HG03558 (cell line): Measurements from ENCODE around the gene ABCA7.

ENCODE experiments used
- ATAC-seq: cut with Tn5 transposase; IDR thresholded peaks from one replicate; pipeline ENCODE4 v1.9.1; 2021; ENCODE audit warnings: moderate number of reproducible peaks; ENCODE audit not compliant: unreplicated experiment; ENCODE audit errors: extremely low read depth

Gene ABCA7

DNA sequence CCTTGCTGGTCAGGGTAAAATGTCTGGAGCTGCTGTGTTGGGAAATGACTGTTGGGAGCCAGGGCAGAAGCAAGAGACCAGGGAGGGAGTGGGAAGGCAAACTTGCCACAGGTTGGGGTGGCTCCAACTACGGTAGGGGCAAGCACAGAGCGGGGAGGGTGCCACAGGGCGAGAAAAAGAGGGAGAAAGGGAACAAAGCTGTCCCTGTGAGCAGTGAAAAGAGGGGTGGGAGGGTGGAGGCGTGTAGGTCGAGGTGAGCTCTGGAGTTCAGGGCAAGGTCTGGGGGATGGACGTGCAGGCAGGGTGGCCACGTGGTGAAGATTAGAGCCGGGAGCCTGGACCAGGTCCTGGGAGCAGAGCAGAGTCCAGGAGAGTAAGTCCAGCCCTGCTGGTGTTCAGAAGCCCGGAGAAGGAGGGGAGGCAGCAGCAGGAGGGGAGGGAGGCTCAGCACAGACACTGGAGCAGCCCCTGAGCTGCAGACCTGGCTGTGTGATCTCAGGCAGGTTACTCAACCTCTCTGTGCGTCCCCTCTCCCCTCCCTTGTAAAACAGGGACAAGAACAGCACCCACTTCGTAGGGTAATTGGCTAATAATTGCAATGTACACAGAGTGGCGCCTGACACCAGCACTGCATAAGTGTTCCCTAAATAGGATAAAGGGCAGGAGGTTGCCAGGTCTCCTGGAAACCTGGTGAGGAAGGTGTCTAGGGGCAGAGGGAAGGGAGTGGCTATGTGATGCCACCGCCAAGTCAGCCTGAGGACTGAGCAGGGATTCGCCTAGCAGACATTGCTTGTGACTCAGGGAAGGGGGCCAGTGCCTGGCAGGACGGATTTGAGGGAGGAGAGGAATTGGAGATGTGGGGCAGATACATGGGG is 58.5 kb downstream of the ABCA7 start:
- no peak for ATAC-seq

DNA sequence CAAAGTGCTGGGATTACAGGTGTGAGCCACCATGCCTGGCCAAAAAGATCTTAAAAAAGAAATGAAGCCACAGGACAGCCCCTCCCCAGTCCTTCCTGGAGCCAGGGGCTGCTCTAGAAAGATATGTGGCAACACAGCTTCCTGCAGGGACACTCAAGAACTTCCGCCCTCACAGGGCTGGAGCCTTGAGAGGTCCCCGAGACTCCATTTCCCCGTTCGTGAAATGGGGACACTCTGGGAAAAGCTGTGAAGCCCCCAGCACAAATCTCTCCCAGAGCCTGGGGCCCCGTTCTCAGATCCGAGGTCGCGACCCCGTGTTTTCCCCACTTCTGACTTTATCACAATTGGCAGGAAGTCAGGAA is 61.4 kb downstream of the ABCA7 start:
- no peak for ATAC-seq

DNA sequence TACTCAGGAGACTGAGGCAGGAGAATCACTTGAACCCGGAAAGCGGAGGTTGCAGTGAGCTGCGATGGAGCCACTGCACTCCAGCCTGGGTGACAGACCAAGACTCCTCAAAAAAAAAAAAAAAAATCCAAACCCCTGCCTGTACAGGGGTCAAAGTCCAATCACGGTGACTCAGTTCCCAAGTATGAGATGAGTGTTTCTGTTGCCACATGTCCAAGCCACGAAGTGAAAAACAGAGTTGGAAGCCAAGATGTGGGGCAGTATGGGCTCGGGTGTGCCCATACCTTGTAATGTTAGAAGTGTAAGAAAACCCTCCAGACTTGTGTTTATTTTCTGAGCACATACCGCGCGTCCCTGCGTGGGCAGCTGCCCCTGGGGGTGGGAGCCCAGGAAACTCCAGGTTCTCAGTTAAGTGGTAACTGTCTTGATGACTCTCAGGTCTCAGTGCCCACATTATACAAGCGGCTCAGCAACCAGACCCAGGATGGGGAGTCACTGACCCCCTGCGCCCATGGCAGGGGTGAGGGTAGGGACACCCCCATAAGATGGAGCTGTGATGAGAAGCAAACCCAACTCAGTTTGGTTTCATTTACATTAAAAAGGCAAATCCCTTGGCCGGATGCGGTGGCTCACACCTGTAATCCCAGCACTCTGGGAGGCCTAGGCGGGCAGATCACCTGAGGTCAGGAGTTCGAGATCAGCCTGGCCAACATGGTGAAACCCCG is 62.7 kb downstream of the ABCA7 start:
- ATAC-seq = no peak

DNA sequence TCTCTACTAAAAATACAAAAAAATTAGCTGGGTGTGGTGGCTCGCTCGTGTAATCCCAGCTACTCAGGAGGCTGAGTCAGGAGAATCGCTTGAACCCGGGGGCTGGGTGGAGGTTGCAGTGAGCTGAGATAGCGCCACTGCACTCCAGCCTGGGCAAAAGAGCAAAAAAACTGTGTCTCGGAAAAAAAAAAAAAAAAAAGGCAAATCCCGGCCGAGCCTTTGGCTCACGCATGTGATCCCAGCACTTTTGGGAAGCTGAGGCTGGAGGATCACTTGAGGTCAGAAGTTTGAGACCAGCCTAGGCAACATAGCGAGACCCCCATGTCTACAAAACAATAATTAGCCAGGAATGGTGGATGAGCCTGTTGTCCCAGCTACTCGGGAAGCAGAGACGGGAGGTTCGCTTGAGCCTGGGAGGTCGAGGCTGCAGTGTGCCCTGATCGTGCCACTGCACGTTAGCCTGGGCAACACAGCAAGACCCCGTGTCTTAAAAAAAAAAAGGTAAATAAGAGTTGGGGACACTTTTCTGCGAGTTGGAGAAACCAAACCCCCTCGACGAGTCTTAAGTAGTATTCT is 63.3 kb downstream of the ABCA7 start:
- no peak for ATAC-seq

DNA sequence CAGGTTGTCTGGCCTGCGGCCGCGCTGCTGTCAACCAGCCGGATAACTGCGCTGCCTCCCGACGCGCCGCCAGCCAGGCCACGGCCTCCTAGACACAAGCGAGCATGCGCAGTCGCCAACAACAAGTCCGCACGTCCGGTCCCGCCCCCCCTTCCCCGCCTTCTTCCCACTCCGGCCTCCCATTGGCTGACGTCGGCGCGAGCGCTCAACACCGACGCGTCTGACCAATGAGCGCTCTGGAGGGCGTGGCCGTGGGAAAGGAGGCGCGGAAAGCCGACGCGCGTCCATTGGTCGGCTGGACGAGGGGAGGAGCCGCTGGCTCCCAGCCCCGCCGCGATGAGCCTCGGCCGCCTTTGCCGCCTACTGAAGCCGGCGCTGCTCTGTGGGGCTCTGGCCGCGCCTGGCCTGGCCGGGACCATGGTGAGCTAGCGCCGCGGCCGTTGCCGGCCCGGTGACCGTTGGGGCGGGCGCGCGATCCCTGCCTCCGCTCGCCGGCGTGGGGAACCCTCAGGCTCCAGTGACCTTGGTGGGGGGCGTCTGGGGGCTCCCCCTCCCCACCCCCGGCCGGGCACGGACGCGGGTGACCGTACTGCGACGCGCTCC is 63.9 kb downstream of the ABCA7 start, which contains the start of gene GPX4:
Gene GPX4, plus strand, starts transcription at position 287 of the 603 bp plus-strand sequence. Its CDS starts 50 bp downstream, at position 337.
- ATAC-seq = peak; percentile 36

DNA sequence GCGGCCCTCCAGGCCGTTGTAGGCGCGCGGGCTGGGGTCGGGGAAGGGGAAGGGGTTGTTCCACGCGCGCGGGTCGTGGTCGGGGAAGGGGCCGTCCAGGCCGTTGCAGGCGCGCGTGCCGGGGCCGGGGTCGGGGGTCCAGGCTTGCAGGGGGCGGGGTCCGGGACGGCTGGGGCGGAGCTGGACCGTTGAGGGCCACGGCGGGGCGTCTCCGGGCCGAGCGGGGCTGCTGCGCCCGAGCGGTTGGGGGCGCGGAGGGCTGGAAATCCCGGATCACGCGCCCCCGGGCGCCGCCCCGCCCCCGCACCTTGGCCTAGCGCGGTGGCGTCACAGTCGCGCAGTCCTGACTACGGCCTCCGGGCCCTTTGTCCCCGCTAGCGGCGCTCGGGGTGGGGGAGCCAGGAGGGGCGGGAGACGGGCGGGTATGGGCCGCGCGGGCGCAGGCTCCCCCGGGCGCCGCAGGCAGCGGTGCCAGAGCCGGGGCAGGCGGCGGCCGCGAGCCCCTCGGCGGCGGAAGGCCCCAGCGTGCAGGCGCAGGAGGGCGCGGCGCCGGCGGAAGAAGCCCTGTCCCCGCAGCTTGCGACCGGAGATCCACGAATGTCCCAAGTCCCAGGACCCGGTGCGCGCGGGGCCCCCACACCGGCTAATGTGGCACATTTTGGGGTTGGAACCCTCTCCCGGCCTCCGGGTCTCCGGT is 64.6 kb downstream of the ABCA7 start:
- no peak for ATAC-seq

DNA sequence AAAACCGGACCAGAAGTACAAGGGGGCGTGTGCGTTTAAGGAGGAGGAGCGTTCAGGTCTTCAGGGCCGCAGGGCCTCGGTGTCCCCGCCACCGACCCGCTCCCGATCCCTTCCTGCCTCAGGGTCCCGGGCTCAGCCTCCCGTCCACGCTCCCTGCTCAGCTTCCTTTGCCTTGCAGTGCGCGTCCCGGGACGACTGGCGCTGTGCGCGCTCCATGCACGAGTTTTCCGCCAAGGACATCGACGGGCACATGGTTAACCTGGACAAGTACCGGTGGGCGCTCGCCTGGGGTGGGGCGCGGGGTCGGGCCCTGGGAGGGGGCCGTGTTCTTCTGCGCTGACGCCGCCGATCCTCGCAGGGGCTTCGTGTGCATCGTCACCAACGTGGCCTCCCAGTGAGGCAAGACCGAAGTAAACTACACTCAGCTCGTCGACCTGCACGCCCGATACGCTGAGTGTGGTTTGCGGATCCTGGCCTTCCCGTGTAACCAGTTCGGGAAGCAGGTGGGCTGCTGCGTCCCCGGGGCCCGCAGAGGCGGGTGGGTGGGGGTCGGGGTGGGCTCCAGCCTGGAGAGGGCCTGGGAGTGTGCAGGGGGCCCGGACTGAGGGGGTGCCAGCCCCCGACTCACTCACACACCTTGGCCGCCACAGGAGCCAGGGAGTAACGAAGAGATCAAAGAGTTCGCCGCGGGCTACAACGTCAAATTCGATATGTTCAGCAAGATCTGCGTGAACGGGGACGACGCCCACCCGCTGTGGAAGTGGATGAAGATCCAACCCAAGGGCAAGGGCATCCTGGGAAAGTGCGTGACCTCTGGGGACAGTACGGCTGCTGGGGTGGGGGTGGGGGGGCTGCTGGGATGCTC is 65.3 kb downstream of the ABCA7 start:
- ATAC-seq = no peak

DNA sequence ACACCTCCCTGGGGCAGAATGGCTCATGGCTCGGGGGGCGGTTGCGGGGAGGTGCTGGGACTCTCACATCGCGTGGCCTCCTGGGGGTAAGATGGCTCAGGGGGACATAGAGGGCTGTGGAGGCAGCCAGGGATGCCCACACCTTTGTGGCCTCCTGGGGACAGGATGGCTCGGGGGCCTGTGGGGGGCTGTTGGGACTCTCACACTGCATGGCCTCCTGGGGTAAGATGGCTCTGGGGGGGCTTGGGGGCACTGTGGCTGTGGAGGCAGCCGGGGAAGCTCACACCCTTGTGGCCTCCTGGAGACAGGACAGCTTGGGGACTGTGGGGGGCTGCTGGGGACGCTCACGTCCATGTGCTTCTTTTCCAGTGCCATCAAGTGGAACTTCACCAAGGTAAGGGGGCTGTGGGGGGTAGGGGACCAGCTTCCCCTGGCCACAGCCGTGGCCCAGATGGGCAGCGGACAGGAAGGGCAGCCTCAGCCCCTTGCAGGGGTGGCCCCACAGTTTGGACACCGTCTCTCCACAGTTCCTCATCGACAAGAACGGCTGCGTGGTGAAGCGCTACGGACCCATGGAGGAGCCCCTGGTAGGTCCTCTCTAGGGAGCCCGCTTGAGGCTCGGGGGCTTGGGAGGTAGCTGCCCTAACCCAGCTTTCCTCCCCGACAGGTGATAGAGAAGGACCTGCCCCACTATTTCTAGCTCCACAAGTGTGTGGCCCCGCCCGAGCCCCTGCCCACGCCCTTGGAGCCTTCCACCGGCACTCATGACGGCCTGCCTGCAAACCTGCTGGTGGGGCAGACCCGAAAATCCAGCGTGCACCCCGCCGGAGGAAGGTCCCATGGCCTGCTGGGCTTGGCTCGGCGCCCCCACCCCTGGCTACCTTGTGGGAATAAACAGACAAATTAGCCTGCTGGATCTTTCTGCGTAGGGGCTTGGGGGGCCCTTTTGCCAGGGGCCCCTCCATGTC is 66.2 kb downstream of the ABCA7 start:
- ATAC-seq = no peak

DNA sequence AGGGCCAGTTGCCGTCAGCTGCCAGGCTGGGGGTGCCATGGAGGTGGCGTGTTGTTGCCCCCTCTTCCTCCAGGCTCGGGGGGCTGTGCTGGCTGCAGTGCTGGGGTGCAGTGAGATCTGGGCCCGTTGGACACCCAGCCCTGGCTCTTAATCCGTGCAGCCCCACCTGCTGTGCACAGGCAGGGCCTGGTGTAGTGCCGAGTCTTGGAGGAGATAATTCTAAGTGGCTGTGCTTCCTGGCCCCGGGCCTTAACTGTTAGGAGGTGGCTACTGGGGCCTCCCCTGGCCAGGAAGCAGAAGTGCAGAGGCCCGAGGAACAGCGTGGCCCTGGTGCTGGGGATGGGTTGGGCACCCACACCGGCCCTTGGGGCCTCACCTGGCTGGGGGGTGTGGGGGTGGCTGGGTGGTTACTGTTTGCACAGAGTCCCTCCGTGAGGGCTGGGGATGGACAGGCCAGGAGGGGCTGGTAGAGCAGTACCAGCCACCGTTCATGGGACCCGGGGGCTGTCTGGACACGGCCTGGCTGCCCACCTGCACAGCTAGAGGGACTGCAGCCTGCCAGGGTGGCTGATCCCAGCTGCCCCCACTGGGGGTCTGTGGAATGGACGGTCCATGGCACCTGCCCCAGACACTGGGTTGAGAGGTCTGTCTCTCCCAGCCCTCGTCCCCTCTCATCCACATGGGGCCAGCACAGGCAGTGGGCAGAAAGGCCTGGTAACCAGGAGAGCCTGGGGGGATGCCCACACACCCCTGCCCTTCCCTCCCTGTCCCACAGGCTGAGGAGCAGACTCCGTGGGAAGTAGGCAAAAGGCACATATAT is 67.1 kb downstream of the ABCA7 start:
- no peak for ATAC-seq

DNA sequence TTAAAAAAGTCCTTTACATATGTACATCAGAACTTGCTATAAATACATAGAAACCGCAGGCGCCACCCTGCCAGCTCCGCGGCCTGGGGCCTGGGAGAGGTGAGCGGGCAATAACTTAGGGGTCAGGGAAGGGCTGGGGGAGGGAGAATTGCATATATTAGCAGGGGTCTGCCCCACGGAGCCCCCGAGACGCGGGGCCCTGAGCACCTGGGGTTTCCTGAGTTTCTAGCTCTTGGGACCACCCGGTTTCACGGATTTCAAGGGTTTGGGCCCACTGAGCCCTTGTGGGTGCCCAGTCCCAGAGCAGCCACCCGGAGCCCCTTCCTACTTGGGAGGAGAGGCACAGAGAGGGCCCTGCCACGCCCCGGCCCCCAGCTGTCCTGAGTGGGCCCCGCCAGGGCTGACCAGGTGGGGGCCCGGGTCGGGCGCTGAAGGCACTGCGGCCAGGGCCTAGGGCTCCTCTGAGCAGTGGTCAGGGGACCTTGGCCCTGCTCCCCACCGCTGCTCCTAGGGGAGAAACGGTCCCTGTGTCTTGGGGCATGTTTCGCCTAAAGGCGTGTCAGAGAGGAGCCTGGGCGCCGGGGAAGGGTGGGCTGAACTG is 67.9 kb downstream of the ABCA7 start:
- no peak for ATAC-seq

DNA sequence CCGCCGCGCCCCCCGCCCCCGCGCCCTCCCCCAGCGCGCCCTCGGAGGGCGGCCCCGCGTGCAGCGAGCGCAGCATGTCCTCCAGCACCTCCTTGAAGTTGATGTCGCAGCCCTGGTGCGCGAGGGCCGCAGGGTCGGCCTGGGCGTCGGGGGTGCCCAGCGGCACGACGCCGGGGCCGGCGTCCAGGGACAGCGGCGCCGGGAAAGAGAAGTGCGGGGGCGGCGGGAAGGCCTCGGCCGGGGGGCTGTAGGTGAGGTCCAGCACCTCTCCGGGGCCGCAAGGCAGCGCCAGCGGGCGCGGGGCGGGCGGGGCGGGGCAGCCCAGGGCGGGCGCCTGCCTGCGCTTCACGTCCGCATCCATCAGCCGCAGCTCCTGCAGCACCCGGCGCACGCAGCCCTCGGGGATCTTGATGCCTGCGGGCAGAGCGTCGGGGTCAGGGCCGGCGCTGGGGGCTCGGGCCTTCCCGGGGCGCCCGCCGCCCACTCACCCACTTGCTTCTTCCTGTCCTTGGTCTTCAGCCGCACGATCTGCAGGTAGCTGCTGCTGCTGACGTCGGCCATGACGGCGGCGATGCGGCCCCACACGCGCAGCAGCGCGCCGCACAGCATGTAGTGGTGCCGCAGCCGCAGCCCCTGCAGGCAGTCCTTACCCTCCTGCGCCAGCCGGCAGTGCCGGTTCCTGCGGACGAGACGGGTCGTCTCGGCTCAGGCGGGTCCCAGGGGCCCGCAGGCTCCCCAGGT is 68.6 kb downstream of the ABCA7 start:
- ATAC-seq = no peak

DNA sequence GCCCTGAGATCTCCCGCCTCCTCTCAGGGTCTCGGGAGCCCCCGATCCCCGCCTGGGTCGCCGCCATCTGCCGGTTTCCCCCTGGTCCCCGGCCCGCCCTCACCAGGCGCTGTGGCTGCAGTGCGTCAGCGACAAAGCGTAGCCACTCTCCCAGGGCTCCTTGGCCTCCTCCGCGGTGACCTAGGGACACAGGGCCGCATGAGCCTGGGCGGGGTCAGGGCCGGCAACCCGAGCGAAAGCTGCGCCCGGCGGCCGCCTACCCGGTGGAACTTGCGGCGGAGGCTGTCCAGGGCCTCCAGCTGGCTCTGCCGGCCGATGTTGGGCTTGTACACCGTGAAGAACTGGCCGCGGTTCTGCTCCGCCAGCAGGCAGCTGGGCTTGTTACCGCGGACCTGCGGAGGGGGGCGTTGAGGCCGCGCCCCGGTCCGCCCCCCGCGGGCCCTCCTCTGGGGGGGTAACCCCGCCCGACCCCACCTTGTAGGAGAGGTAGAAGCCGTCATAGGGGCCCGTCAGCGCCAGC is 69.2 kb downstream of the ABCA7 start:
- ATAC-seq = no peak

DNA sequence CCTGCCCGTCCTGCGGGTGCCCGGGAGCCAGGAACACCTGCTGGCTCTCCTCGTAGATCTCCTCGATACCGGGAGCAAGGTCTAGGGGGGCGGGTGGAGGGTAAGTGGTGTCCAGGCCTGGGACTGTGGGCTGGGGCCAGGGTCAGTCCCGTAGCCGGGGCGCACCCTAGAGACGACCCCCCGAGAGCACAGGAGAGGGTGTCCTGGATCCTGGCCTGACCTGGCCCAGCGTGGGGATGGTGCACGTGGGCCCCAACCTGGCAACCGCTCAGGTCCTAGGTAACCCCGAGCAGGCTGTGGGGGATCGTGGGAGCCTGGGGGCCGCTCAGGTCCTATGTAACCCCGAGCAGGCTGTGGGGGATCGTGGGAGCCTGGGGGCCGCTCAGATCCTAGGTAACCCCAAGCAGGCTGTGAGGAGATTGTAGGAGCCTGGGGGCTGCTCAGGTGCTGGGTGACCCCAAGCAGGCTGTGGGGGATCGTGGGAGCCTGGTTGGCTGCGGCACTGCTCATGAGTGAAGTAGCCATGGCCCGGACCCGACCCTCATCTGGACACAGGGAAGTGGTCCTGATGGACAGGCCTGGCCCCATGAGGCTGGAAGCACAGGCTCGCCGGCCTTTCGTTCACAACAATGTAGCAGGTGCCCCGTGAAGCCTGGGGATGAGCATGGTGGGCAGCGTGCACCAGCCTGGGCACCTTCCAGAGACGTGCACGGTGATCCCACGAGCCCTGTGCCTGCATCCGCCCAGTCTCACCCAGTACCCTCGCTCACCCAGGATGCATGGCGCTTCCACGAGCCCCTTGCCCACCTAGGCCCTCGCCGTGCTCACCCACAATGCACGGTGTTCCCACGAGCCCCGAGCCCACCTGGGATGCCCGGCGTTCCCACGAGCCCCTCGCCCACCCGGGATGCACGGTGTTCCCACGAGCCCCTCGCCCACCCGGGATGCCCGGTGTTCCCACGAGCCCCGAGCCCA is 70.1 kb downstream of the ABCA7 start:
- ATAC-seq = no peak

DNA sequence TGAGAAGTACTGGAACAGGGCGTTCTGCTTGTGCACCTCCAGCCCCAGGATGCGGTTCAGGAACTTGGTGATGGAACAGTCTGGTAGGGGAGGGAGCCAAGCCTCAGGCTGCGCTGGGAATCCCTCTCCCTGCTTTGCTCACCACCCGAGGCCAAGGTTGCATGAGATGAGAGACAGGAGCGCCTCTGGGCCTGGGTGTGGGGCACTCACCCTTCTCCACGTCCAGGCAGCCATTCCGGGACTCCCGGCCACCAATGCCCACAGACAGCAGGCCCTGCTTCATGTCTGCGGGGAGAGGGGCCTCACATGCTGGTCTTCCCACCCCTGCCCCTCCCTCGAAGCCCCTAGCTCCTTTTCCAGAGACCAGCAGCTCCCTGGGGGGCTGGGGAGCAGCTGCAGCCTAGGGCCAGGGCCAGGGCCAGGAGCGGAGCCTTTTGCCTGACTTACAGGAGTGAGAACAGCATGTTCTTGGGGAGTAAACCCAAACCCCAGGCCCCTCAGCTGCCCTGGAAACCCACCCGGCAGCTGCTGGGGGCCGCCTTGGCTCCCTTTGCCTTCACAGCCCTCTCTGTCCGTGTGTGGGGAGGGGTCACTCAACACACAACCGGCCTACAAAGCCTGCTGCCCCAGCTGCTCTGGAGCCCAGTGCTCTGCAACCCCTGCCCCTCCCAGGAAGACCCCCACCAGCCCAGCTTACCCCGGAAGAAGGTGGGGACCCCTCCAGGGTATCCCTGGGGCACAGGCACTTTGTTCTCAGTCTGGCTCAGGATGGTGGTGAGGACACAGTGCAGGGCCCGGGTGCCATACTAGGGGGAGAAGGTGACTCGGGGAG is 71.1 kb downstream of the ABCA7 start:
- no peak for ATAC-seq
